ENCODE results near the gene PYGL. TPM values are rescaled to one million over a fixed set of nuclear protein-coding genes. Genes with fewer than 3 reads are reported as not detected.

The PYGL gene
- 77.6 and 78.1 TPM in 2 replicates for total RNA-seq

GRCh38 chr14:50943943-50944646 is at the start of gene PYGL:
PYGL (minus strand) TSS chr14:50944483; CDS start chr14:50944403, 80 bp downstream.

DNA sequence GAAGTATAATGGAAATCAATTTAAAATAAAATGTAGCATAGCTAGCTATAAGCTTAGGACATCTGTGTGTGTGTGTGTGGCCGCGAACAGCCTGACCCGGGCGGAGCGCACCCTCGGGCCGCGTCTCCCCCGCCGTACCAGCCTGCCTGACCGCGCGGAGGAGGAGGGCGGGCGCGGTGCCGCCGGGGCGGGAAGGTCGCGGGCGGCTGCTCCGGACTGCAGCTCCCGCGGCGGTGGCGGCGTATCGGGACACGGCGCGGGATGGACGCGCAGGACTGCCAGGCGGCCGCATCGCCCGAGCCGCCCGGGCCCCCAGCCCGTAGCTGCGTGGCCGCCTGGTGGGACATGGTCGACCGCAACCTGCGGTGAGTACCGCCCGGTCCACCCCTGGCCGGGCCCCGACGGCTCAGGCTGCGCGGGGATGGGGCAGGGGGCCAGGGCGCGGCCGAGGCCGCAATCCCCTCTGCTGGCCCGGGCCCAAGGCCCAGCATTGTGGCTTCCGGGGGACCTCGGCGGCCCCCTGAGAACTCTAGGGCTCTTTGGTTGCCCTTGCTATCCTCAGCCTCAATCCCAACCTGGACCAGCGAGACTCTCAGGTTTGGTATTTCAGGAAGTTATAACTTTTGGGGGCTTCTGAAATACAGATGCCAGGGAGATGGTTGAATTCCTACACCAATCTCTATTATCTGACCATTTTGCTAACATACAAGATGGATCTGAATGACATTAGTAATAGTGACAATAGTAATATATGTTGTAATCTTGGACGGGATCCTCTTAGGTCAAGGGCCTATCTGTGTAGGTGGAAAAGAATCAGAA is 72.2 kb downstream of the PYGL start, which contains the start of gene ABHD12B:
Gene ABHD12B, plus strand, starts transcription at position 140 of the 819 bp plus-strand sequence. Its CDS starts 122 bp downstream, at position 262.

Other genes starting within 250 kb of the PYGL start
- 33.5 and 33.6 TPM in 2 replicates for gene NIN, start 113.3 kb downstream of the PYGL start, total RNA-seq
- not detected in 2 replicates for gene ABHD12B, start 72.4 kb downstream of the PYGL start, total RNA-seq
- gene TRIM9, start 150.6 kb upstream of the PYGL start, total RNA-seq: under 0.01 TPM in 1 of 2 replicates, not detected in the other